AG09319 (cell line): Measurements from ENCODE around the gene ADGRG7.

ENCODE experiments used
- DNase-seq: peaks from one replicate; pipeline ENCODE4 v3.0.0-alpha.2; 2010; ENCODE audit warnings: low read depth; ENCODE audit errors: extremely low read depth
- CTCF ChIP-seq: IDR thresholded peaks from 2 replicates; pipeline ENCODE4 v1.5.1; 2011; ENCODE audit warnings: low read depth, mild to moderate bottlenecking, inconsistent platforms, low read length, moderate library complexity

Gene ADGRG7

GRCh38 chr3:100602506-100603444, 6.6 kb upstream of the ADGRG7 start:
- no peak for DNase-seq
- no peak for TF ChIP-seq CTCF

GRCh38 chr3:100603469-100603868, 5.9 kb upstream of the ADGRG7 start:
- TF ChIP-seq CTCF = peak; percentile 61
- peak; percentile 2 for DNase-seq

GRCh38 chr3:100605358-100605757, 4.0 kb upstream of the ADGRG7 start:
- TF ChIP-seq CTCF = no peak

GRCh38 chr3:100606894-100607512, 2.4 kb upstream of the ADGRG7 start:
- no peak for DNase-seq
- TF ChIP-seq CTCF = no peak

More at GRCh38 chr3:100605358-100605757, 4.0 kb upstream of the ADGRG7 start:
- DNase-seq = no peak

- TF ChIP-seq CTCF = no peak
These were observed 562 bp downstream of the ADGRG7 start for GRCh38 chr3:100609963-100610362.

GRCh38 chr3:100611221-100611620, 1.8 kb downstream of the ADGRG7 start:
- no peak for DNase-seq

More at GRCh38 chr3:100609963-100610362, 562 bp downstream of the ADGRG7 start:
- no peak for DNase-seq

More at GRCh38 chr3:100611221-100611620, 1.8 kb downstream of the ADGRG7 start:
- TF ChIP-seq CTCF = no peak
